ENCODE data around the gene NUDT14.

NUDT14 gene

DNA sequence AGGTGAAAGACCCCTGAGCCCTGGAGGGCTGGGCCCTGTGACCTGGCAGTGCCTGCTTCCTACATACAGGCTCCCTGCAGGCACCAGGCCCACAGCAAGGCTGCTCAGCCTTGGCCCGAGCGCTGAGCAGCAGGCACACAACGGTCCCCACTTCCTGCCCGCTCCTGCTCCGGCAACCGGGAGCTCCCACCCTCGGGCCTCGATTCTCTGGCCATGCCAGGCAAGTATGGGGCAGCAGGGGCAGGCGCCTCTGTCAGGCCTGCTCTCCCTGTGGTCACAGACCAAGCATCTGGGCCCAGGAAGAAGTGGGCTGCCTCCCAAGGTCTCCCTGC, 30.6 kb upstream of the NUDT14 start:
- no peak for FAIRE-seq

DNA sequence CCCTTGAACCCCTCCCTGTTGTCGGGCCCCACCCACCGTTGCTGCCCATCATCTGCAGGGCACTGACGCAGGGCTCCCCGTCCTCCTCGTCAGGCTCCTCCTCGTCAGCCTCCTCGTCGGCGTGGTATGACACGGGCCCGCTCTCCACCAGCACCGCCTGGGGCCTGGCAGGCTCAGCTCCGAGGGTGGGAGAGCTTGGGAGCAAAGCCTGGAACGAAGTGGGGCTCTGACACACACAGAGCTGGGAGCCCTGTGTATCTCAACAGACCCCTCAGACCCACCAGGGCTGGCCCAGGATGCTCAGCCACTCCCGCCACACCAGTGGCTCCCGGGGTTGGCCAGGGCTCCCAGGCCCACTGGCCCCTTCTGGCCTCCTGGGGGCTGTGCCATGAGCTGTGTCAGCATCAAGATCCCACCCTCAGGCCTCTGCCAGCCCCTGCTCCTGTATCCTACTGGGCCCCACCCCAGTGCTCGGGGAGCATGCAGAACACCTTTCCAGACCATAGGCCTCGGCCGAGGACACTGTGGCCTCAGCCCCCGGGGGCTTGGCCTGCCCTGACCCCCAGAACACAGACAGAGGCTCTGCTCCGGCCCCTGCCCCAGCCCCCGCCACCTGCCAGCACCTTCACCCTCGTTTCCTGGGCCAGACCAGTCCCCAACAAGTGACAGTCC, 30.1 kb upstream of the NUDT14 start:
- no peak for FAIRE-seq

DNA sequence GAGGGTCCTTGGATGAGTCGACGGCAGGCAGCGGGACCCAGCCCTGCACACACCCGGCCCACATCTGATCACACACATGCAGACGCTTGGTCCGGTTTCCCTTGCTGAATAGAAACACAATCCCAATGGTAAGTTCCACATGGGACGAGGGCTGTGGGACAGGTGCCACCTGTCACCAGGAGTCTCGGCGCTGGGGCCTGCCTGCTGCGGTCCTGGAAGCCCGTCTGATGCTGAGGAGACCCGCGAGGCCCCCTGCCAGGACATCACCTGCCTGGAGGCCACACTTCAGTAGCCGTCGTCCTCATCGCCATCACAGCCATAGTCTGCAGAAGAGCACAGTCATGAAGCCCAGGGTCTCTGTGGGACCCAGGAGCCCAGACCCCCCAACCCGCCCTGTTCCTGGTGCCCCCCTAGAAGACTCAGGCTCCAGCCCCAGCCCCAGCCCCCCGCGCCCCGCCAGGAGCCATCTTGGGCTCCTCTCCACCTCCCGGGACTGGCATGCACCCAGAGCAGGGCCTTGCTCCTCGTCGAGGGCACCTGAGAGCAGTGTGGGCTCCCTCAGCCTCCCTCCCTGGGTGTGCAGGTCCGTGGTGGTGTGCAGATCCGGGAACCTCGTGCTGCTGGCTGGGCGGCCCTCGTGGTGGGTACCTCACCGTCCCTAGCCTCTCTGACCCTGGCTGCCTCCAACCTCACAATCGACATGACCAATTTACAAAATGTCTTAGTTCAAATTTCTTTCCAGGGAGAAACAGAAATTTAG, 29.3 kb upstream of the NUDT14 start:
- FAIRE-seq = no peak

DNA sequence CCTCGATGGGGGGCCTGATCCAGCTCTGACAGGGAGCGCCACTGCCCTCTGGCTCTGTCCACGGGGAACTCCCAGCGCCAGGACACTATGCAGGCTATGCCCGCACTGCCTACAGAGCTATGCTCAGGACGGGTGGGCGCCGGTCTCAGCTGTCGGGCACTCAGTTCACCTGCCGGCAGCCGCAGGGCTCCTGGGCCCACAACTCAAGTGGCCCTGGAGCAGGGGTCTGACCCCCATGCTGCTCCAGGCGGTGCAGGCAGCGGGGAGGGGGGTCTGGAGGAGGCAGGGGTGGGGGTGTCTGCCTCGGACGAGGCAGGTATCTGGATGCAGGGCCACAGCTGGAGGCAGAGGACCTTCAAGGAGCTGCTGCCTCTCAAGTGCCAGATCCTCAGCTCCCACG, 28.5 kb upstream of the NUDT14 start:
- FAIRE-seq = no peak

DNA sequence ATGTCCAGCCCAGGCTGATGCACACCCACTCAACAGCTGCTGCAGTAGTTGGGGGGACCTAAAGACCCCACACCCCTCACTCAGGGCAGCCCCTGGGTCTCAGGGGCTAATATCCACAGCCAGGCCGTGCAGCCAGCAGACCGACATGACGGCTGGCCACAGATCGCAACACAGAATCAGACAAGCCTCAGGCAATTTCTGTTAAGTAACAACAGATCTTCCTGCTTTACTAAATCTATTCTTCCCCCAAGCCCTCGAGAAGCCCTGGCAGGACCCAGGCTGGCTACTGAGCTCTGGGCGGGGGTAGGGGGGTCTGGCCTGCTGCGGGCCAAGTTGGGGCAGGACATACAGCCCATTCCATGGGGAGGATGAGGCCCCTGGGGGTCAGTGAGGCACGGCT, 28.0 kb upstream of the NUDT14 start:
- no peak for FAIRE-seq

DNA sequence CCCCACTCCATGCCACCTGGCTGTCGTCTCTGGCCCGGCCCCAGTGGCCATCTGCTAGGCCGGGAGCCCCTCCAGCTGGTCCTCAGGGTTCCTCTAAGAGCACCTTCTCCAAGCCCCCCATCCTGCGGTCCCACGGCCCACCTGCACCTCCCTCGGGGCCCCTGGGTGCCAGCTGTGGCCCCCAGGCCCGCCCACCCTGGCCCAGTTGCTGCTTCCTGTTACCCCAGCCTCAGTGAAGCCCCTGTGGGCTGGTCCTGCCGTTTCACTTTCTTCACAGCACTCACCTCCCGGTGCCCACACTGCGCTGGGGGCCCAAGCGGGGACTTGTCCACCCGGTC, 27.6 kb upstream of the NUDT14 start:
- FAIRE-seq = no peak

DNA sequence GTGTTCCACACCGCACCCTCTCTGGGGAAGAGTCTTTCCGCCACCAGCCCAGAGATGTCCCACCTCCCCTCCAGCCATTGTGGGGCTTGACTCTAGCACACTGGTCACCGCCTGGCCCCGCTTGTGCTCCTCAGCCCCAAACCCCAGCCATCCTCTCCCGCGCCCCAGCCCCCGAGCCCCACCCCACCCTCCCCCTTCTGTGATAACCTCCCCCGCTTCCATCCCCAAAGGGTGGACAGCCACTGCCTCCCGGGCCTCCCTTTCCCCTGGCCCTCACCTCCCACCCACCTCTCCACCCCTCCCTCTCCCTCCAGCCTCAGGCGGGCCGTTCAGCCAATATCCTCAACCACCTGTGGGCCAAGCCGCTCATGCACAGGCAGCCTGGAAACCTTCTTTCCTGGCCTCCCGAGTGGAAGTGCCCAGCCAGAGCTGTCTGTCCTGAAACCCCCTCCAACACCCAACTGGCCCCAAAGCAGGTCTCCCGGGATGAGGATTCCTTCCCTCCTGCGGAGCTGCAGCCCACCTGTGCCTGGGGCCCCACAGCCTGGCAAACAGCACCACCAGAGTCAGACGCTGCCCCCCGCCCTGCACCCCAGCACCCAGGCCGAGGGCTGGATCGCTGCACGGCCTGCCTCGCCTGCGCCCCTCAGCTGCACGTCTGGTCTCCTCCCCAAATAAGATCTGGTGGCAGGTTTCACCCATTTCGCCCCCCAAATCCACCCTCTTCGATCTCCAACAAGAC, 27.1 kb upstream of the NUDT14 start:
- no peak for FAIRE-seq

DNA sequence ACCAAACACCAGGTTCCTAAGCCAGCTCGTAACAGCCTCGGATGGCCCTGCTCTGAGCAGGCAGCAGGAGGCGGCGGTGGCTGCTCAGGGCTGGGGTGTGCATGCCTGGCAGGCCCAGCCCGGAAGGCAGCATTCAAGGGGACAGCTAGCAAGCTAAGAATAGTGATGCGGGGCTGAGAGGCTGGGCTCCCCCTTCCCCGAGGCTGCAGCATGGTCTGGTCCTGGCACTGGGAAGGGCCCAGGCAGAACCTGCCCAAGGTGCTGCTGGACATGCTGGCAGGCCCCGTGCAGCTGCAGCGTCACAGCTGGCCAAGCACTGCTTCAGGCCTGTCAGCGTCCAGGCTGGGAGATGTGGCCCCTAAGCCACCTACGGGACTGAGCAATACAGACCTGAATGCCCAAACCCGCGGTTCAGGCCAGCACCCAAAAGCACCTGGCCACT, 26.4 kb upstream of the NUDT14 start:
- FAIRE-seq = no peak

DNA sequence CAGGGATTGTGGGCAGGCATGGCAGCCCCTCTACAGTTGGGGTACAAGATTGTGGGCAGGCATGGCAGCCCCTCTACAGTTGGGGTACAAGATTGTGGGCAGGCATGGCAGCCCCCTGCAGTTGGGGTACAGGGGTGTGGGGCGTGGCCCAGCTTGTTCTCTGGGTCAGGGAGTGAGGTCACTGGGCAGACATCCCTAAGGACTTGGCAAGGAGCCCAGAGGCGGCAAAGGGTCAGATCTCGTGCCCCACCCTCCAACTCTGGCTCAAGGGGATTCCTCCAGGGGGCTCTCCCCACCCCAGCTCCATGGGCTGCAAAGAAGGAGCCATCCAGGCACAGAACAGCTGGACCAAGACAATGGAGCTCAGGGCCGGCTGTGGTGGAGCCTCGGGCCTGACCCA, 25.8 kb upstream of the NUDT14 start:
- FAIRE-seq = no peak

DNA sequence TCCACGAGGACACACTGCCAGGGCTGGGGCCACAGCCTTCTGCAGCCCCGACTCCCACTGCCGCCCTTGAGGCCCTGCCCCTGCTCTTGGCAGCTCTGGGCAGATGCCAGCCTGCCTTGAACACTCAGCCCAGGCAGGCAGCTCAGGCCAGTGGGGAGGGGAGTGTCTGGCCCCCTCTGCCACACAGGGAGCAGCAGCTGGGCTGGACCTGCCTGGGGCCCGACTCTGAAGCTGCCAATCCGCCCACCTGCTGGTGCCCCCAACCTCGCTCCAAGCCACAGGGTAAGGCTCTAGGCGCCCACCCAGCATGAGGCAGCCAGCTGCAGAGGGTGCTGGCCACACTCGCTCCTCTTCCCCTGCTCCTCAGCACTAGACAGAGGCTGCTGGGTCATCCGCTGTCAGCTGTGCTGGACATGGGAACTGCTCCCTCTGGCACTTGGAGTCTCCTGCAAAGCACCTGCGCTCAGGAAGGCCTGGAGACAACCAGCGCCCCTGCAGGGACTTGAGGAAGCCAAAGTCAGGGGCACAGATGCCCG, 24.6 kb upstream of the NUDT14 start:
- no peak for FAIRE-seq

DNA sequence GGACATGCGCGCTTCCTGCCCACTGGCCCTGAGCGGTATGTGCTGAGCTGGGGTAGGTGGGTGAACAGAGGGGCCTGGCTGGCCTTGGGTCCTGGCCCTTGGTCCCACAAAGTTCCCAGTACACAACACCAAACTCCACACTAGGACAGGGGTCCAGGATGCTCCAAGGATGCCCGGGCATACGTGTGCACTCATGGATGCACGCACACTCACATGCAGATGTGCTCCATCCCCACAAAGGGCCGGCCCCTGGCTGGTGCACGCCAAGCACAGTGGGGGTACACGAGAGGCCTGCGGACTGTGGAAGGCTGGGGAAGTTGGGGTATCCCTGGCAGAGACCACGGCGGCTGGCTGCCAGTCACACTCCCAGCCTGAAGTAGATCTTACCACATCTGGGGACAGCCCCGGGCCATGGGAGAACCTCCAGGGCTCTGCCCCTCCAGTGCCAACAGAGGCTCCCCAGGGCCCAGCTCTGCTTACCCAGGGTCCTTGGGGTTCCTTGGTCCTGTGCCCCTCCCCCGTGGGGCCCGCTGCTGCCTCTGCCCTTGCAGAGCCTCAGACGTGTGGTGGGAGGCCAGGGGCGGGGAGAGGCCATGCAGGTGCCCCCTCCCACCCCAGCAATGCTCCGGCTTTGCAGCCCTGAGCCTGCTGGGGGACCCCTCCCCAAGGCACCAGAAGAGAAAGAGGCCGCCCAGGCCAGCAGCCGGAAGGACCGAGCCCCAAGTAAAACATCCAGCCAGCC, 24.0 kb upstream of the NUDT14 start:
- FAIRE-seq = no peak

DNA sequence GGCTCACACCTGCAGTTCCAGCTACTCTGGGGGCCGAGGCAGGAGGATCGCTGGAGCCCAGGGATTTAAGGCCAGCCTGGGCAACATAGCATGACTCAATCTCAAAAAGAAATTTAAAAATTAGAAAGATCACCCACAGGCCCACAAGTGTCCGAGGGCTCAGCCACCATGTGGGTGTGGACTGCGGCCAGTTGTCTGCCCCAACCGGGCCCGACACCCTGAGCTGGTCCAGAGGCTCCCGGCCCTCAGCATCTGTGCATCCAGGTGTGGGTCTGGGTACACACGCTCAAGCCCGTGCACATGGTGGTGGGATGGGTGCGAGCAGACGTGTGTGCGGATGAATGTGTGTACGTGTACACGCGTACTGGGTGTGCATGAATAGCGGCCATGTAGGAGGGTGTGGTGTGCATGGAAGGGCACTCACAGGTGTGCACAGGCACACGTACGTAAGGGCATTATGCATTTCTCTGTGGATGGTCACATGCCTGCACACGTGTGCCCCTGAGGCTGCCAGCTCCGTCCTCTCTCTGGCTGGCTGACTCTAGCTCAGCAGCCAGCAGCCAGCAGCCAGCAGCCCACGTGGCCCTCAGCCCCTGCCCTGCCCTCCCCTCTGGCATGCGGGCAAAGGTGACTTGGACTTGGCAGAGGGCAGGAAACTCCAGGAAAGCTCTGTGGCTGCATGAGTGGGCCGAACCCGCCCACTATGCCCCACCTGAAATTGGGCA, 23.3 kb upstream of the NUDT14 start:
- FAIRE-seq = no peak

DNA sequence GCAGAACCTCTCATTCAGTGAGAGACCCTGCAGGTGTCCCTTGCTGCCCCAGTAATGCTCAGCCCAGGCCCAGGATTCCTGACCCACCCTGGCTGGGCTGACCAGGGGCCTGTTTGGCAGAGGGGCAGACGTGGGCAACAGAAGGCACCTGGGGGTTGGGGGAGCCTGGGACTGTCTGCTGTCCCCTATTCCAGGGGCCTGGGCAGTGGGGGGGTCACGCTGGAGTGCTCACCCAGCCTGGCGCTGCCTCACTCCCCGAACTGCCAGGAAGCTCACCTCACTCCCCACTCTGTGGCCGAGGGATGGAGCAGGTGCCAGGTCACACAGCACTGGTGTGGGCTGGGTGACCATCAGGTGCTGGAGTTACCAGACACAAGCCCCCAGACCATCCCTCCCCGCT, 22.6 kb upstream of the NUDT14 start:
- FAIRE-seq = no peak

DNA sequence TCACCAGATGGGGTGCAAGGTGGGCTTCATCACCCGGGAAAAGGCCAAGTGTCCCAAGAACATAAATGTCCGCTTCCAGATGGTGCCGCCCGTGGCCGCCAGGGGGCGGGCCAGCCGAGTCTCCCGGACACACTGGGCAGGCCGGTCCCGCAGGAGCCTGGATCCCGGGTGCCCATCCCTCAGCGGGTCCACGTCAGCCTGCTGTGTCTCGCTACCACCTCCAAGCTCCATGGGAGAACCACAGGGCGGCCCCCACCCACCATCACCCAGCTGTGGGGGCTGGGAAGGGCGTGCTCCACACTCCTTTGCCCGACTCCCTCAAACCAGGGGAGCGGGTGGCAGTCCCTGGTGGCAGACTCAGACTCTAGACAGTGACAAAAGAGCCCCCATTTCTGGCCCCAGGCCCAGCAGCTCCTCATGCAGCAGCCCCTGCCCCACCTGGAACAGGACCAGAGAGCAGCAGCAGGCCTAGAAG, 22.0 kb upstream of the NUDT14 start:
- FAIRE-seq = no peak

DNA sequence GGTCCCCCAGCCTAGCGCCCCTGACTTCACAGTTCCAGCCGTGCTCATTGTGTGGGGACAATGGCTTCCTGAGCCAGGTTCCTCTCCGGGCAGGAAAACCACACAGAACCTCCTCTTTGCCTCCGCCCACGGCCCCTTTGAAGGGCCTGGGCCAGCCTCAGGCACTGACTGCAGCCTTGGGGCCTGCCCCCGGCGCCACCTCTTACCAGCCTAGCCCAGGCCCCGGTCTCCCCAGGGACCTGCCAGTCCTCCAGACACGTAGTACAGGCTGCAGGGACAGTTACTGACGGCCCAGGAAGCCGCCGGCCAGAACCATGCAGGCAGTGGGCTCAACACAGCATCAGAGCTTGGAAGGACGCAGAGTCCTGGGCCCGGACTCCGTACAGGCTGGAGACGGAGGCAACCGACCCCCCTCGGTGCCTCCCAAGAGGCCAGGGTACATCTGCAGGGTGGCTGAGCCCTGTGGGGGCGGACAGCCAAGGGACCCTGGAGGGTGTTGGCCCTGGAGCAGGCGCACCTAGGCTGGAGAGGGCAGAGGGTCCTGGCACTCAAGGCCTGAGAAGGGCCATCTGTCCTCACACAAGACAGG, 20.9 kb upstream of the NUDT14 start:
- FAIRE-seq = no peak

DNA sequence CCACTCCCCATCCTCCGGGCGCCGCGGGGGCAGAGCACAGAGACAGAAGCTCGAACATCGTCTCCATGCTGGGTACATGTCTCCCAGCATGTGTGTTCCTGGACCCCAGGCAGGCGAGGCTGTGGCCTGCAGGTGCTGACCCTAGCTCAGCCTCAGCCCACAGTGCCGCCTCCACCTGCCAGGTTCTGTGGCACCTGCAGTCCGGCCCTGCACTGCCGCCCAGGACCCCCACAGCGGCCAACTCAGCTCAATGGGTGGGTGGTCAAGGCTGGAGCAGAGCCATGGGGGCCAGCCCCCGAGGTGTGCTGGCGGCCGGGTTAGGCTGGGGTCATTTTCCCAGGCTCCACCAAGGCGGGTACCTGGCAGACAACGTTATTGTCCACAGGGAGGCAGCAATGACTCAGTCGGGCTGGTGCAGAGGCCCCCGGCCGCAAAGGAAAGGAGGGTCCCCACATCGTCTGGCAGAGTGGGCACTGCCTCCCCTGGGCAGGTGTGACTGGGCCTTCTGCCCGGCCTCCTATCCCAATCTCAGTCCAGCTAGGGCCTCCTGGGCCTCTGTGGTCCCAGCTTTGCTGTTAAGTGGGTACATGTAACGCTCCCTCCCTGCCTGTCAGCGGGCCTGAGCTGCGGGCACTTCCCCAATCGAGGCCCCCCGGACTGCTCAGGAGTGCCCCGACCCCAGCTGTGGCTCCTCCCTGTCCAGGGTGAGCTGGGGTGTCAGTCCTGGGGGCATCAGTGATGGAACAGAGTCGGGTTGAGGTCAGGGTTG, 20.2 kb upstream of the NUDT14 start:
- FAIRE-seq = no peak

DNA sequence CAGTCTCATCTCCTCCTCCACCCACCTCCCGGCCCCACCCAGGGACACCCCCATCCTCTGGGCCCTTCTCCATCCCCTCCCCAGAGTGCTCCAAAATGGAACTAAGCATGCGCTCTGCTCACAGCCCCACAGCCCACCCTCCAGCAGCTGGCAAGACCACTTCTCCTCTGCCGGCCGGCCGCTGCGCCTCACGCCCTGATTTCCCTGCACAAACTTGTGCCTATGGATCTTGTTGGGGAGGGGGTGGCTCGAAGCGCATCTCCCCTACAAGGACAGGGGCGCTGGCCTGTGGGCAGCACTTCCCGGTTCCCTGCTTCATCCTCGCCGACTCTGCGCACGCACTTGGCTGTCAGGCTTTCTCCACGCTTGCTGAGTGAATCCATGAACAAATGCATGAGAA, 19.5 kb upstream of the NUDT14 start:
- no peak for FAIRE-seq

DNA sequence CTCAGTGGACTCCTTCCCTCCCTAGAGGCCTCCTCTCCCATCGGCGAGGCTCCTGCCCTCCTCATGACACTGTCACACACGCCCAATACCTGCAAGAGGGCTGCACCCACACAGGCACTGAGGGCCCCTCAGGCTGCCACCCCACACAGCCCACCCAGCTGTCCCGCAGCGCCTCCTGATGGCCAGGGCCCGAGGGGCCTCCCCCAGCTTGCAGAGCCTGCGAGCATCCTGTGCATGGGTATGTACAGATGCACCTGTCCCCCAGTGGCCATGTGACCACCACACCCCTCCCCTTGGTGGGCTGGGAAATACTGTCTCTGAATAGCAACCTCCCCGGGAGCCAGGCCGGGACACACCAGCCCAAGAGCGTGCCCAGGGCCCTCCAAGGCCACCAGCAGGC, 19.0 kb upstream of the NUDT14 start:
- FAIRE-seq = no peak

DNA sequence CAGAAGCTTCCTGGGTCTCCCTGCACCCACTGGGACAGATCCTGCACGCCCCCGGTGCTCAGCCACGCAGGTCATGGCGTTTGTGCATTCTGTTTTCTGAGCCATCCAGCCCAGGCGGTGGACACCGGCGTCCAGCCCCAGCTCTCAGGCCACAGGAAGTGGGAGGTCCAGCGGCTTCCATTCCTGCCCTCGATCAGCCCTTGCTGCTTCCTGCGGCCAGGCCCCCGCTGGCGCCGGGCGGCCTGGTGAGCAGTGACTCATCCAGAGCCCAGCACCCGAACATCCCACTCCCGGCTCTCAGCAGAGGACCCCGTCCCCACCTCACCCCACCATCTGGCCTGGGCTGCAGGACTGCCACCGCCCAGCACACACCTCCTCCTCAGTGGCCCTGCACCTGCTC, 18.0 kb upstream of the NUDT14 start:
- FAIRE-seq = no peak

DNA sequence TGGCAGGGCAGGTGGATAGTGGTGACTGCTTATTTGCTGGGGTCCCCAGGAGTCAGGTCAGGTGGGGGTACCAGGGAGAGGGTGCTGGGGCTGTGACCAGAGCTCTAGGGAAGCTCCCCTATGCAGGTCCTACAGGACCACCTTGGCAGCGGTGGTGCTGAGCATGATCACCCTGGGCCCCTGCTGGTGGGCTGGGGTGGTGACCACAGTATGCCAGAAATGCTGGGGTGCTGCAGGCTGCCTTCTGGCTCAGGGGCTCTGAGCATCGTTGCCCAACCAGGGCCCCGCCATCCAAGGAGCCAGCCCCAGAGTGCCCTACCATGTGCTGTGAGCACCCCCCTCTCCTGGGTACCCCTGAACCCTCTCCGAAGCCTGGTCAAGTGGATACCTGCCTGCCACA, 17.5 kb upstream of the NUDT14 start:
- FAIRE-seq = no peak

DNA sequence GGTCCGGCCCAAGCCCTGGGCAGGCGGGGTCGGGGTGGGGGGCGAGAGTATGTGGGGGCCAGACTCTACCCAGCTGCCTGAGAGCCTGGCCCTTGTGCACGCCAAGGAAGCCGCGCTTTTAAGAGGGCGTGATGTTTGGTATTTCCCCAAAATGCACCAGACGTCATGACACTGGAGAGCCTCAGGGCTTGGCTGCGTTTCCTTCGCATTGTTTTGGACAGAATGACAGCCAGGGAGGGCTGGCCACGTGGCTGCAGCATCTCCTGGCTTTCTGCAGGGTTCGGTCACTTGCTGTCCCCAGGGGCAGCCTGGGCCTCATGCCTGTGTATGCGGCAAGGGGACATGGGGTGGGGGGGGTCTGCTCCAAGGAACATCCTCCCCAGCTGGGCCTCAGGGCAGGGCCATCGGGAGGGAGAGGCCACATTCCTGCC, 16.1 kb upstream of the NUDT14 start:
- no peak for FAIRE-seq
